ENCODE measurements around the gene TRAIP.

DNA sequence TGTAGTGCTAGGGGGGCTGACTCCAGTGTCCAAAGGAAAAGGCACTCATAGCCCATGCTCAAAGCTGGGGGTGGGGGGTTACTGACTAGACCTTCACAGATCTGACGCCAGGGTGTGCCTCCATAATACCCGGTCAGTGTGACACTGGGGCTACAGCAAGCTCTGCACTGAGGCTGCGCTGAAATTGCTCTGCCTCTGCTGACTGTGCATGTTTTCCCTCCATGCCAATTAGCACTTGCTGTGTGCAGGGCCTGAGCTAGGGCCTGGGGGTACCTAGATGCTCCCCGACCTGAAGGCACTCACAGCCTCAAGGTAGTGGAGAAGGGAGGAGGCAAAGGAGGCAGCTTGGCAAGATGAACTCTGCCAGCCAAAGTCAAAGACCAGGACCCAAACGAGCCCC, 8.1 kb upstream of the TRAIP start:
- TF ChIP-seq, protein P1, sequence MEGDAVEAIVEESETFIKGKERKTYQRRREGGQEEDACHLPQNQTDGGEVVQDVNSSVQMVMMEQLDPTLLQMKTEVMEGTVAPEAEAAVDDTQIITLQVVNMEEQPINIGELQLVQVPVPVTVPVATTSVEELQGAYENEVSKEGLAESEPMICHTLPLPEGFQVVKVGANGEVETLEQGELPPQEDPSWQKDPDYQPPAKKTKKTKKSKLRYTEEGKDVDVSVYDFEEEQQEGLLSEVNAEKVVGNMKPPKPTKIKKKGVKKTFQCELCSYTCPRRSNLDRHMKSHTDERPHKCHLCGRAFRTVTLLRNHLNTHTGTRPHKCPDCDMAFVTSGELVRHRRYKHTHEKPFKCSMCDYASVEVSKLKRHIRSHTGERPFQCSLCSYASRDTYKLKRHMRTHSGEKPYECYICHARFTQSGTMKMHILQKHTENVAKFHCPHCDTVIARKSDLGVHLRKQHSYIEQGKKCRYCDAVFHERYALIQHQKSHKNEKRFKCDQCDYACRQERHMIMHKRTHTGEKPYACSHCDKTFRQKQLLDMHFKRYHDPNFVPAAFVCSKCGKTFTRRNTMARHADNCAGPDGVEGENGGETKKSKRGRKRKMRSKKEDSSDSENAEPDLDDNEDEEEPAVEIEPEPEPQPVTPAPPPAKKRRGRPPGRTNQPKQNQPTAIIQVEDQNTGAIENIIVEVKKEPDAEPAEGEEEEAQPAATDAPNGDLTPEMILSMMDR (IDR thresholded peaks at IDR 0.05; ENCODE audit: low read length), result no peak
- no peak for TF ChIP-seq EZH2 (IDR thresholded peaks at IDR 0.05; ENCODE audit: borderline replicate concordance, low read length)

Measured in OCI-LY1 (cell line).